T-cell (primary cell): ENCODE measurements around the gene AQP5. TPM values are rescaled to one million over a fixed set of nuclear protein-coding genes. Genes with fewer than 3 reads are reported as not detected.

Source experiments
- ATAC-seq, 4 experiments: fragments of 200-7000 bp in 3 of 4; fragments of 150-1000 bp in 1 of 4; cut with Tn5 transposase; replicated peaks in 1 of 4; 1 replicate in 3 of 4; 2 replicates in 1 of 4; pipeline ENCODE4 v1.10.0; 2021; ENCODE audit warnings: moderate library complexity in 3 of 4, mild to moderate bottlenecking in 2 of 4, moderate number of reproducible peaks in 1 of 4
- CTCF ChIA-PET, 2 donors: fragments of 300-600 bp; sonication (Branson Sonifier 250); formaldehyde crosslinking; loops; one replicate each; lab custom pipeline; 2022; ENCODE audit warnings: antibody characterized with exemption in 2 of 2; lab: Charles Lee
- POLR2A ChIA-PET, 2 donors: fragments of 300-600 bp; sonication (Branson Sonifier 250); formaldehyde crosslinking; loops; one replicate each; lab custom pipeline; 2022; ENCODE audit warnings: antibody characterized with exemption in 2 of 2; lab: Charles Lee
- DNase-seq, 35 experiments: peaks; one replicate each; pipeline versions ENCODE4 v3.0.0 to v3.0.0-alpha.2; 2013 to 2023
- H3K27ac ChIP-seq: one replicate; pipeline ENCODE4 v1.5.1; 2013; ENCODE audit warnings: low read length
- H3K27me3 ChIP-seq, 2 experiments: replicated peaks in 1 of 2; 1 replicate in 1 of 2; 2 replicates in 1 of 2; pipeline versions ENCODE4 v1.6.1 to v1.7.0; 2013; ENCODE audit warnings: low read length in 1 of 2, mixed read lengths in 1 of 2; ENCODE audit not compliant: control insufficient read depth in 2 of 2, insufficient read depth in 2 of 2; ENCODE audit errors: extremely low read depth in 1 of 2
- H3K36me3 ChIP-seq, 2 donors: 1 replicate in 1 of 2; 2 replicates in 1 of 2; pipeline versions ENCODE4 v1.6.1 to v1.7.0; 2013; ENCODE audit warnings: low read length in 1 of 2; ENCODE audit not compliant: control insufficient read depth in 2 of 2, insufficient read depth in 1 of 2; ENCODE audit errors: extremely low read depth in 1 of 2
- H3K4me1 ChIP-seq, 2 experiments: 1 replicate in 1 of 2; 2 replicates in 1 of 2; pipeline versions ENCODE4 v1.6.1 to v1.7.0; 2013; ENCODE audit warnings: low read length in 2 of 2, mixed read lengths in 1 of 2; ENCODE audit not compliant: insufficient read depth in 2 of 2, control insufficient read depth in 1 of 2; ENCODE audit errors: extremely low read depth in 1 of 2
- H3K4me3 ChIP-seq, 2 donors: 1 replicate in 1 of 2; 2 replicates in 1 of 2; pipeline versions ENCODE4 v1.5.1 to v1.7.0; 2013; ENCODE audit warnings: mild to moderate bottlenecking in 2 of 2, low read length in 1 of 2, moderate library complexity in 1 of 2; ENCODE audit not compliant: control insufficient read depth in 1 of 2; ENCODE audit errors: extremely low read depth in 1 of 2
- H3K9me3 ChIP-seq: 2 replicates; pipeline ENCODE4 v1.7.0; 2013
- H3K27ac Mint-ChIP-seq, 2 donors: one replicate each; pipeline ENCODE4 v1.8.0; 2020 to 2021; ENCODE audit warnings: mild to moderate bottlenecking in 2 of 2, mixed read lengths in 2 of 2
- H3K27me3 Mint-ChIP-seq, 2 donors: one replicate each; pipeline ENCODE4 v1.8.0; 2021 to 2022; ENCODE audit warnings: mixed read lengths in 2 of 2
- H3K36me3 Mint-ChIP-seq: one replicate; pipeline ENCODE4 v1.8.0; 2021; ENCODE audit warnings: mixed read lengths
- H3K4me1 Mint-ChIP-seq, 3 donors: one replicate each; pipeline ENCODE4 v1.8.0; 2020 to 2022; ENCODE audit warnings: mixed read lengths in 3 of 3, mild to moderate bottlenecking in 1 of 3
- H3K4me3 Mint-ChIP-seq, 3 donors: one replicate each; pipeline ENCODE4 v1.8.0; 2020 to 2022; ENCODE audit warnings: mild to moderate bottlenecking in 3 of 3, mixed read lengths in 3 of 3, moderate library complexity in 3 of 3
- H3K9me3 Mint-ChIP-seq, 3 donors: one replicate each; pipeline ENCODE4 v1.8.0; 2020 to 2022; ENCODE audit warnings: mixed read lengths in 3 of 3
- WGBS: methylation state at CpG from one replicate; pipeline ENCODE4 v1.1.5; 2013; ENCODE audit warnings: missing lambda C conversion rate; ENCODE audit not compliant: insufficient coverage; 5-methylcytosine and 5-hydroxymethylcytosine counted together
- total RNA-seq, 35 experiments: library from RNA in 6 of 35; stranded (reverse) in 6 of 35; fragments of 120-200 nt in 1 of 35; gene quantifications; one replicate each; pipeline versions ENCODE4 v1.2.1 to v1.2.4 and lab custom pipeline; 2013 to 2026

The AQP5 gene
- total RNA-seq, 5 donors from 2014 or later (not counting 1 experiment from before 2014, with no cell fraction given) = not detected

DNA sequence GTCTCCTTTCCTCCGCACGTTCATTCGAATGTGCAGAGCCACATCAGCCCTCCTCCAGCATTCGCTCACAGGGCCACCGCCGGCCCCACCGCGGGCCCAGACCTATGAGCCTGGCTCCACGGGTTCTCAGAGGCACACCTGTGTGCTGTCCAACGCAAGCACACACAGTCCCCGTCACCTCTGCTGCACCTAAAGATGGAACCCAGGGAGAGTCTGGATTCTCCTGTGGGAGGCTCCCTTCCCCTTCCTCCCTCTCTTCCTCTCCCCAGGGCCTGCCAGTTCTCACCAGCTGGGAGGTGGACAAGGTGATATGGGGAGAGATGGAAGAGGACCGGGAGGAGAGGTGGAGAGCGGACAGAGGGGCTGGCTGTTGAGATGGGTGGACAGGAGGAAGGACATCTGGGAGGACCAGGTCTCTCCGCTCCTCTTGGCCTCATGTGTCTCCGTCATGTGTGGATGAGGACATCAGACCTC, 6.1 kb downstream of the AQP5 start:
- DNase-seq (no peak), ATAC-seq (peak in 3 of 4 experiments; percentile 6 to 25 (median 17))
- H3K9me3 ChIP-seq = no peaks in the 10 kb centered on the region
- Mint-ChIP-seq H3K9me3 (no peaks in the 10 kb centered on the region), H3K4me1 (peaks cover 4 to 6% (median 4%) of the 10 kb centered on the region in 3 donors), H3K27me3 (peaks cover 19 to 39% of the 10 kb centered on the region in 2 donors), H3K36me3 (no peaks in the 10 kb centered on the region), H3K27ac (no peak overlapping the region), H3K4me3 (peak overlapping the region; percentile 55 to 79 (median 64))
- POLR2A ChIA-PET = interaction anchor here in 1 of 2 donors (0.5 kb wide), 1 partner anchor 146 kb away, joined by 3 read pairs; no protein-coding TSS in a partner anchor
- H3K4me1 ChIP-seq = peaks cover 0 to 16% of the 10 kb centered on the region in 2 experiments
- peaks cover 0 to 89% of the 10 kb centered on the region in 2 experiments for H3K27me3 ChIP-seq
- CTCF ChIA-PET = interaction anchor here (0.6 to 3.4 kb wide), 12 partner anchors 11 to 389 kb away, joined by 3 to 24 read pairs (median 4); no protein-coding TSS in a partner anchor
- peak overlapping the region; percentile 48 to 60 for H3K4me3 ChIP-seq
- no peak overlapping the region for H3K27ac ChIP-seq
- H3K36me3 ChIP-seq = no peaks in the 10 kb centered on the region
- 29% methylated on average over 12 of the region's 15 CpGs for WGBS

GRCh38 chr12:49968471-49968870, 6.8 kb downstream of the AQP5 start:
- peak overlapping the region in 1 of 3 donors; percentile 79 for H3K4me3 Mint-ChIP-seq
- no peaks in the 10 kb centered on the region for H3K36me3 Mint-ChIP-seq

DNA sequence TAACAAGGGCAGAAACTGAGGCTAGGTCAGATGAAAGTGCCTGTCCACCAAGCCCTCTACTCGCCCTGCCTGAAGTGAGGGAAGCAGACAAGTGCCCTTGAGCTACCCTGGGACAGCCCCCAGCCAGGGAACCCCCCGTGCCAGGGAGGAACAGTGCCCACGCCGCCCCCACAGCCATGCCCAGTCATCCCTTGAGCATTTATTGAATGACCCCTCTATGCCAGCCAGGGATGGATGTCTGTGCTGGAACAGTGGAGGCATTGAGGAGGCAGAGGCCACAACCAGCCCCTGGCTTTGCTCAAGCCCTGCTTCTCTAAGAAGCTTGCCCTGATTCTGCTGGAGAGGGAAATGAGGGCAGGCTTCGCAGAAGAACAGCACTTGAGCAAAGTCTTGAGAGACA, 7.4 kb downstream of the AQP5 start:
- Mint-ChIP-seq H3K27me3 (peaks cover 12 to 27% of the 10 kb centered on the region in 2 donors), H3K36me3 (no peaks in the 10 kb centered on the region), H3K4me3 (no peak overlapping the region), H3K4me1 (peaks cover 4 to 6% (median 4%) of the 10 kb centered on the region in 3 donors), H3K9me3 (no peaks in the 10 kb centered on the region), H3K27ac (no peak overlapping the region)
- ATAC-seq (no peak), DNase-seq (no peak)
- peaks cover 0 to 80% of the 10 kb centered on the region in 2 experiments for H3K27me3 ChIP-seq
- ChIA-PET CTCF (interaction anchor here in 1 of 2 donors (0.6 kb wide), 1 partner anchor 160 kb away, joined by 5 read pairs; no protein-coding TSS in a partner anchor), POLR2A (no interaction called here)
- peaks cover 0 to 16% of the 10 kb centered on the region in 2 experiments for H3K4me1 ChIP-seq
- H3K4me3 ChIP-seq = no peak overlapping the region
- 67% methylated on average over 5 of the region's 5 CpGs for WGBS
- no peaks in the 10 kb centered on the region for H3K9me3 ChIP-seq
- H3K36me3 ChIP-seq = no peaks in the 10 kb centered on the region
- no peak overlapping the region for H3K27ac ChIP-seq

More at GRCh38 chr12:49968471-49968870, 6.8 kb downstream of the AQP5 start:
- peaks cover 15 to 33% of the 10 kb centered on the region in 2 donors for H3K27me3 Mint-ChIP-seq
- no peaks in the 10 kb centered on the region for H3K36me3 ChIP-seq
- peaks cover 0 to 85% of the 10 kb centered on the region in 2 experiments for H3K27me3 ChIP-seq
- 85% methylated on average over 3 of the region's 6 CpGs for WGBS
- H3K4me1 ChIP-seq = peaks cover 0 to 16% of the 10 kb centered on the region in 2 experiments
- H3K9me3 ChIP-seq = no peaks in the 10 kb centered on the region
- H3K27ac Mint-ChIP-seq = no peak overlapping the region
- CTCF ChIA-PET = interaction anchor here (0.6 to 3.4 kb wide), 4 partner anchors 10 to 87 kb away, joined by 4 to 24 read pairs (median 4); no protein-coding TSS in a partner anchor
- peaks cover 4 to 6% (median 4%) of the 10 kb centered on the region in 3 donors for H3K4me1 Mint-ChIP-seq
- POLR2A ChIA-PET = interaction anchor here (0.5 to 0.6 kb wide), 2 partner anchors 146 to 198 kb away, joined by 3 read pairs; no protein-coding TSS in a partner anchor
- H3K27ac ChIP-seq = no peak overlapping the region
- no peak overlapping the region for H3K4me3 ChIP-seq
- ATAC-seq (no peak), DNase-seq (no peak)
- H3K9me3 Mint-ChIP-seq = no peaks in the 10 kb centered on the region

GRCh38 chr12:49969651-49970429, 8.2 kb downstream of the AQP5 start:
- ChIA-PET CTCF (interaction anchor here in 1 of 2 donors (0.7 kb wide), 1 partner anchor 443 kb away, joined by 5 read pairs; no protein-coding TSS in a partner anchor), POLR2A (no interaction called here)
- no peaks in the 10 kb centered on the region for H3K9me3 ChIP-seq
- ATAC-seq = no peak
- H3K4me3 Mint-ChIP-seq = no peak overlapping the region
- H3K27ac Mint-ChIP-seq = no peak overlapping the region
- no peaks in the 10 kb centered on the region for H3K9me3 Mint-ChIP-seq
- H3K27ac ChIP-seq = no peak overlapping the region
- 67% methylated on average over 10 of the region's 12 CpGs for WGBS
- peaks cover 0 to 16% of the 10 kb centered on the region in 2 experiments for H3K4me1 ChIP-seq
- no peak overlapping the region for H3K4me3 ChIP-seq
- peaks cover 6 to 19% of the 10 kb centered on the region in 2 donors for H3K27me3 Mint-ChIP-seq
- peaks cover 4 to 6% (median 4%) of the 10 kb centered on the region in 3 donors for H3K4me1 Mint-ChIP-seq
- no peaks in the 10 kb centered on the region for H3K36me3 Mint-ChIP-seq
- peaks cover 0 to 72% of the 10 kb centered on the region in 2 experiments for H3K27me3 ChIP-seq
- no peak for DNase-seq
- H3K36me3 ChIP-seq = no peaks in the 10 kb centered on the region

DNA sequence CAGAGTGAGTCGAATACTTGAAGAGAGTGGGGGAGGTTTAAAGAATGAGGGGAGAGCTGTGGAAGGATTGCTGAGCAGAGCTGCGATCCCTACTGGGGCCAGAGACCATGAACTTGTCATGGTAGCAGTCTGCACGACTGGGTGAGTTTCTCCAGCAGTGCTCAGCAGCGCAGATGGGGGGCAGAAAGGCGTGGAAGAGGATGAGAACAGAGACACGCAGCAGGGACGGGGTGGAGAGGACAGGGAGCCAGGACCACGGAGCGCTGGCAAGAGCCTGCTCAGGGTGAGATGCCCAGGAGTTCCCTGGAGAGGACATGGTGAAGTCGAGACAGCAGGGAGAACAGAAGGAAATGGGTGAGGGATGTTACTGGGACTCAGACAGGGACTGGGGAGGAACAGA, 9.0 kb downstream of the AQP5 start:
- no peaks in the 10 kb centered on the region for H3K9me3 Mint-ChIP-seq
- H3K27me3 ChIP-seq = peaks cover 0 to 67% of the 10 kb centered on the region in 2 experiments
- H3K9me3 ChIP-seq = no peaks in the 10 kb centered on the region
- peaks cover 4 to 6% (median 4%) of the 10 kb centered on the region in 3 donors for H3K4me1 Mint-ChIP-seq
- H3K4me3 Mint-ChIP-seq = no peak overlapping the region
- peaks cover under 1 to 13% of the 10 kb centered on the region in 2 donors for H3K27me3 Mint-ChIP-seq
- no peak overlapping the region for H3K27ac Mint-ChIP-seq
- no peak for DNase-seq
- ChIA-PET POLR2A (interaction anchor here in 1 of 2 donors (0.6 kb wide), 1 partner anchor 9 kb away, joined by 5 read pairs; no protein-coding TSS in a partner anchor), CTCF (interaction anchor here in 1 of 2 donors (0.7 kb wide), 1 partner anchor 442 kb away, joined by 5 read pairs; no protein-coding TSS in a partner anchor)
- WGBS = 69% methylated on average over 10 of the region's 10 CpGs
- H3K36me3 Mint-ChIP-seq = no peaks in the 10 kb centered on the region
- H3K4me1 ChIP-seq = peaks cover 0 to 16% of the 10 kb centered on the region in 2 experiments
- ATAC-seq = no peak
- no peaks in the 10 kb centered on the region for H3K36me3 ChIP-seq
- H3K27ac ChIP-seq = no peak overlapping the region
- no peak overlapping the region for H3K4me3 ChIP-seq

DNA sequence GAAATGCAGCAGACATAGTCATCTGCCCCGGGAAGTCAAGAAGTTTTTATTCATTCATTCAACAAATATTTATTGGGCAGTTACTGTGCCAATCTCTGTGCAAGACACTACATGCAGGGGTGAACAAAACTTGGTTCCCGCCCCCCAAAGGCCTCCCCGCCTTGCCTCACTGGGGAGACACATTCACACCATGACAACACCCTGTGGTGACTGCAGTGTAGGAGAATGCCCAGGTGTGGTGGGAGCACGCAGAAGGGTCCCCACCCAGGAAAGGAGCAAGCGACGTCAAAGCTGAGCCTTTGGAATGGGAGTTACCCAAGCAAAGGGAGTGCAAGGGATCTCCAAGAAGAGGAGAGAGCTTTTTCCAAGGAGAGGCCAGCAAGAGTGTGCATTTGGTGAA, 9.5 kb downstream of the AQP5 start:
- Mint-ChIP-seq H3K4me1 (peaks cover 4 to 6% (median 4%) of the 10 kb centered on the region in 3 donors), H3K27ac (no peak overlapping the region), H3K9me3 (no peaks in the 10 kb centered on the region), H3K27me3 (peaks cover 0 to 12% of the 10 kb centered on the region in 2 donors), H3K4me3 (no peak overlapping the region), H3K36me3 (no peaks in the 10 kb centered on the region)
- ATAC-seq = no peak
- CTCF ChIA-PET = no interaction called here
- DNase-seq = no peak
- Histone ChIP-seq H3K4me1 (peaks cover 0 to 16% of the 10 kb centered on the region in 2 experiments), H3K36me3 (no peaks in the 10 kb centered on the region), H3K27ac (no peak overlapping the region), H3K9me3 (no peaks in the 10 kb centered on the region), H3K27me3 (peaks cover 0 to 62% of the 10 kb centered on the region in 2 experiments), H3K4me3 (no peak overlapping the region)
- WGBS = 86% methylated on average over 3 of the region's 6 CpGs
- POLR2A ChIA-PET = interaction anchor here in 1 of 2 donors (0.6 kb wide), 1 partner anchor 9 kb away, joined by 5 read pairs; no protein-coding TSS in a partner anchor
